ENCODE data around the gene IGF1R. TPM values are rescaled to one million over a fixed set of nuclear protein-coding genes. Genes with fewer than 3 reads are reported as not detected.

The IGF1R gene
- polyA plus RNA-seq, 6 donors from 2014 or later = 0.78 to 5.5 (median 3.3) TPM

GRCh38 chr15:98668566-98669308 is 20.4 kb downstream of the IGF1R start:
- Mint-ChIP-seq H3K9me3 (no peaks in the 10 kb centered on the region), H3K27me3 (no peaks in the 10 kb centered on the region), H3K4me3 (no peak overlapping the region), H3K36me3 (no peaks in the 10 kb centered on the region), H3K27ac (peak overlapping the region in 1 of 6 donors; percentile 62), H3K4me1 (peaks cover 6 to 33% (median 6%) of the 10 kb centered on the region in 3 donors)
- ATAC-seq (ENCODE audit: low read depth in 2 of 2) (no peak), DNase-seq (no peak)

- no peaks in the 10 kb centered on the region for H3K27me3 Mint-ChIP-seq
- ATAC-seq (ENCODE audit: low read depth in 2 of 2) = no peak
- peaks cover 6 to 34% (median 6%) of the 10 kb centered on the region in 3 donors for H3K4me1 Mint-ChIP-seq
- H3K9me3 Mint-ChIP-seq = no peaks in the 10 kb centered on the region
- H3K36me3 Mint-ChIP-seq = no peaks in the 10 kb centered on the region
- DNase-seq = no peak
- peak overlapping the region in 1 of 6 donors; percentile 50 for H3K27ac Mint-ChIP-seq
- H3K4me3 Mint-ChIP-seq = no peak overlapping the region
These were observed 21.3 kb downstream of the IGF1R start for GRCh38 chr15:98669638-98670037.

DNA sequence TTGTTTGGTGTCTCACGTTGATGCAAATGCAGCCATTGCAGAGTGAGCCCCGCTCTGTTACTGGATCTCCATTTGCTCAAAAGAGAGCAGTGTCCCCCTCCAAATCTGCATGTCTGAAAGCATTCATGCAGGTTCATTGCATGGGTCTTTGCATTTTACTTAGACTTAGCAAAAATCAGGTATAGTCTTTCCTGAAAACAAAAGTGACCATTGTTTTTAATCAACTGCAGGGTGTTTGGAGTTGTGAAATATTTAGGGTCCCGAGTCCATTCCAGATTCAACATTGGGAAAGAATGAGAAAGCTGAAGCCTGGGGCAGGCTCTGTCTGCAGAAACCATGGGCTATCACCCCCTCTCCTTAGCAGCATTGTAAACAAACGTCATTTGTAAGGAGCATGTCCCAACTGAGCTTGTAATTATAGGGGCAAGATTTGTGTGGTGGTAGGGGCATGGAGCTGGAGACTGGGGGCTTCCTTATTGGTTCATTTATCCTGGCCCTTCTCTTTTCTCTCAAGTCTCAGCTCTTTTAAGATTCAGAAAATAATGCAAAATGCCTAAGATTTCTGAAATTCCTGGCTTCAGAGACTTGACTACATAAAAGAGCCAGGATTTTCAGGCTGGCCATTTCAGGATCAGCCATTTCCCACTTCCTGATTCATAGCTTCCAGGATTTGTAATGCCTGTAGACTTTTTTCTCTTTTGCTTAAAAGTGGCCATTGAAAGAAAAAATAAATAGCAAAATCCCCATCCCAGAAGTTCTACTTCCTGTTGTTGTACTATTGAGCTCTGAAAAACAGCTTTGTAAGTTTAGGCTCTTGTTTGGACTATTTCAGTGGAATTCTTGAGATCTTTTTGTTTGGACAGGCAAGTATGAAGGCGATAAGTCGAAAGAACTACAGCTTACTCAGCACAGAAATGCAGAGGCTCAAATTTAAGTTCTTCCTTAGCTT is 23.0 kb downstream of the IGF1R start:
- no peaks in the 10 kb centered on the region for H3K36me3 Mint-ChIP-seq
- no peaks in the 10 kb centered on the region for H3K9me3 Mint-ChIP-seq
- H3K4me3 Mint-ChIP-seq = no peak overlapping the region
- no peak for DNase-seq
- no peaks in the 10 kb centered on the region for H3K27me3 Mint-ChIP-seq
- peaks cover 5 to 31% (median 6%) of the 10 kb centered on the region in 3 donors for H3K4me1 Mint-ChIP-seq
- no peak overlapping the region for H3K27ac Mint-ChIP-seq
- no peak for ATAC-seq (ENCODE audit: low read depth in 2 of 2)

DNA sequence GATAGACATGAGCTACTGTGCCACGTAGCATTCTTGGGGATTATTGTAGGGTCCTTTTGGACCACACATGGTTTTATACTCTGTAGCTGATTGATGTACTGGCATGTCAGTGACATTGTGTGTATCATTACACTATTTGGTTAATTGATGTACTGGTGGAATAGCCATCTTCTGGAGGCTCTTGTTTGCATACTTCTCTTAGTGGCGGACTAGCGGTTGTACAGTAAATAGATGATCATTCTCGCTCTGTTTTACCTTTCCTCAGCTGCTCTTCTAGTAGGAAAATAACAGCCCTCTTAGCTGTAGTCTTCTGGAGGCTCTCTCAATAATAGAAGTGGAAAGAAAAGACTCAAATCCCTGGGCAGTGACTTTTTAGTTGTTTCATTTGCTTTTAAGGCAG is 24.8 kb downstream of the IGF1R start:
- H3K36me3 Mint-ChIP-seq = no peaks in the 10 kb centered on the region
- no peak overlapping the region for H3K27ac Mint-ChIP-seq
- ATAC-seq (ENCODE audit: low read depth in 2 of 2) = no peak
- no peaks in the 10 kb centered on the region for H3K27me3 Mint-ChIP-seq
- no peak for DNase-seq
- no peaks in the 10 kb centered on the region for H3K9me3 Mint-ChIP-seq
- peaks cover 4 to 34% (median 6%) of the 10 kb centered on the region in 3 donors for H3K4me1 Mint-ChIP-seq
- no peak overlapping the region for H3K4me3 Mint-ChIP-seq

DNA sequence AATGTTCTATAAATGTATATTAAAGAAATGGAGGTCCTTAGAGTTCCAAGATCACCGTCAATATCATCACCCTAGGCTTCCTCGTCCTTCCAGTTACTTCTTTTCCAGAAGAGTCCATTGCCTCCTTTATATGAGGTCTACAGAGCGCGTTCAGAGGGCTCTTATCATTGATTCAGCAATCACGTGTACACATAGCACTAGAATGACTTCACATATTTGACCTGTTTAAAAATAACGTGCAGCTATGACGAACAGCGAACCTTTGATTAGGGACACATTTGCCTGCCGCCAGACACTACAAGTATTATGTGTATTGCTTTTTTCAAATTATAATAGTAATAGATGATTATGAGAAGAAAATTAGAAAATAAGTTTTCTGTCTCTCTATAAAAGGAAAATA is 26.0 kb downstream of the IGF1R start:
- peaks cover 4 to 30% (median 6%) of the 10 kb centered on the region in 3 donors for H3K4me1 Mint-ChIP-seq
- H3K27me3 Mint-ChIP-seq = no peaks in the 10 kb centered on the region
- no peak for ATAC-seq (ENCODE audit: low read depth in 2 of 2)

DNA sequence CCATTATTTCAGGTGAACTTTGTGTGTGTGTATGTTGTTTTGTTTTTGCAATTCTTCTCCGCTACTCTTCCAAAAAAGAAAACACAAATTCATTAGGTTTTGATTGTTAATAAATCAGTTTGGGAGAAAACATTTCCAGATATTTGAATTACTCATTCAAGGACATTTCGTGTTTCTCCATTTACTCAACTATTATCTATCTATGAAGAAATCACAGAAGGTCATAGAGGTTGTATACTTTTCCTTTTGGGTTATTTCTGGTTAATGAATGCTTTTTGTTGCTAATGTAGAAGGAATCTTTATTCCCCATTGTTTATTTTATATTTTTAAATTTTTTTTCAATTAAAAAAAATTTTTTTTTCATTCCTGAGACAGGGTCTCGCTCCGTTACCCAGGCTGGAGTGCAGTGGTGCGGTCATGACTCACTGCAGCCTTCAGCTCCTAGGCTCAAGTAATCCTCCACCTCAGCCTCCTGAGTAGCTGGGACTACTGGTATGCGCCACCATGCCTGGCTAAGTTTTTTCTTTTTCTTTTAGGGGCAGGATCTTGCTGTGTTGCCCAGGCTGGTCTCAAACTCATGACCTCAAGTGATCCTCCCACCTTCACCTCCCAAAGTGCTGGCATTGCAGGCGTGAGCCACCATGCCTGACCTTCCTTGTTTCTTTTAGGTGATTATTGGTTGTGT is 28.4 kb downstream of the IGF1R start:
- no peak for ATAC-seq (ENCODE audit: low read depth in 2 of 2)
- no peaks in the 10 kb centered on the region for H3K36me3 Mint-ChIP-seq
- no peaks in the 10 kb centered on the region for H3K9me3 Mint-ChIP-seq
- H3K27ac Mint-ChIP-seq = no peak overlapping the region
- H3K4me3 Mint-ChIP-seq = no peak overlapping the region
- H3K27me3 Mint-ChIP-seq = no peaks in the 10 kb centered on the region
- H3K4me1 Mint-ChIP-seq = peaks cover 7 to 14% (median 10%) of the 10 kb centered on the region in 3 donors
- DNase-seq = no peak

More for the DNA sequence above, 26.0 kb downstream of the IGF1R start:
- H3K27ac Mint-ChIP-seq = peak overlapping the region in 1 of 6 donors; percentile 75
- no peaks in the 10 kb centered on the region for H3K36me3 Mint-ChIP-seq
- no peaks in the 10 kb centered on the region for H3K9me3 Mint-ChIP-seq
- no peak for DNase-seq
- H3K4me3 Mint-ChIP-seq = no peak overlapping the region

- H3K27ac Mint-ChIP-seq = peak overlapping the region in 3 of 6 donors; percentile 27 to 88 (median 64)
- peak overlapping the region in 1 of 8 donors; percentile 37 for H3K4me3 Mint-ChIP-seq
- H3K36me3 Mint-ChIP-seq = no peaks in the 10 kb centered on the region
- DNase-seq = no peak
- peaks cover 7 to 15% (median 11%) of the 10 kb centered on the region in 3 donors for H3K4me1 Mint-ChIP-seq
- no peaks in the 10 kb centered on the region for H3K27me3 Mint-ChIP-seq
- H3K9me3 Mint-ChIP-seq = no peaks in the 10 kb centered on the region
- ATAC-seq (ENCODE audit: low read depth in 2 of 2) = no peak
These were observed 29.2 kb downstream of the IGF1R start for GRCh38 chr15:98677345-98678059.

DNA sequence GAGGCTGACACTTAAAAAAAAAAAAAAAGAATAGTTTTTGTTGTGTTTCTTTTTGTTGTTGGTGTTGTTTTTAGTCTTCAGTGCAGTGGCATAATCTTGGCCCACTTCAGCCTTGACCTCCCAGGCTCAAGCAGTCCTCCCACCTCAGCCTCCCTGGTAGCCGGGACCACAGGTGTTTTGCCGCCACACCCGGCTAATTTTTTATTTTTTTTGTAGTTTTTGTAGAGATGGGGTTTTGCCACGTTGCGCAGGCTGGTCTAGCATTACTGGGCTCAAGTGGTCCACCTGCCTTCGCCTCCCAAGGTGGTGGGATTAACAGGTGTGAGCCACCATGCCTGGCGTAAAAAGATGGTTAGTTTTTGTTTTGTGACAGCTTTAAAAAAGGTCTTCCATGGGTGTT is 30.1 kb downstream of the IGF1R start:
- peaks cover 7 to 15% (median 9%) of the 10 kb centered on the region in 3 donors for H3K4me1 Mint-ChIP-seq

DNA sequence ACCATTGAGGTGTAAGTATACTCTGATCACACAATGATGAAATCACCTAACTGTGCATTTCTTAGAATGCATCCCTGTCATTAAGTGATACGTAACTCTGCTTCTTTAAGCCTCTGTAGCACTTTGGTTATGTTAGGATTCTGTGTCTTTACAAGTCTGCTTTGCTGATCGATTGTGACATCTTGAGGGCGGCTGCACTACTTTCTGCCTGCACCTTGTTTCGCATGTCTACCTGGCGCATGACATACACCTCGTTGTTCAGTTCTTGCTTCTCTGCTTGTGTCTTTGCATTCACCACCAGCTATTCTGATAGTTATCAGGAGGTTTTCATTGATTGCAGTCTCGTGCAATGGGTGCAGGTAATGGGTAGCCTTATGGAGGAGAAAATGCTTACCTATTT is 32.7 kb downstream of the IGF1R start:
- no peak for ATAC-seq (ENCODE audit: low read depth in 2 of 2)
- no peak for DNase-seq
- Mint-ChIP-seq H3K4me3 (no peak overlapping the region), H3K27ac (no peak overlapping the region), H3K36me3 (no peaks in the 10 kb centered on the region), H3K9me3 (no peaks in the 10 kb centered on the region), H3K27me3 (no peaks in the 10 kb centered on the region), H3K4me1 (peaks cover 5 to 21% (median 12%) of the 10 kb centered on the region in 3 donors)

More for the DNA sequence above, 30.1 kb downstream of the IGF1R start:
- no peaks in the 10 kb centered on the region for H3K9me3 Mint-ChIP-seq
- no peaks in the 10 kb centered on the region for H3K36me3 Mint-ChIP-seq
- no peak for ATAC-seq (ENCODE audit: low read depth in 2 of 2)
- H3K4me3 Mint-ChIP-seq = no peak overlapping the region
- H3K27me3 Mint-ChIP-seq = no peaks in the 10 kb centered on the region
- no peak for DNase-seq
- H3K27ac Mint-ChIP-seq = no peak overlapping the region

DNA sequence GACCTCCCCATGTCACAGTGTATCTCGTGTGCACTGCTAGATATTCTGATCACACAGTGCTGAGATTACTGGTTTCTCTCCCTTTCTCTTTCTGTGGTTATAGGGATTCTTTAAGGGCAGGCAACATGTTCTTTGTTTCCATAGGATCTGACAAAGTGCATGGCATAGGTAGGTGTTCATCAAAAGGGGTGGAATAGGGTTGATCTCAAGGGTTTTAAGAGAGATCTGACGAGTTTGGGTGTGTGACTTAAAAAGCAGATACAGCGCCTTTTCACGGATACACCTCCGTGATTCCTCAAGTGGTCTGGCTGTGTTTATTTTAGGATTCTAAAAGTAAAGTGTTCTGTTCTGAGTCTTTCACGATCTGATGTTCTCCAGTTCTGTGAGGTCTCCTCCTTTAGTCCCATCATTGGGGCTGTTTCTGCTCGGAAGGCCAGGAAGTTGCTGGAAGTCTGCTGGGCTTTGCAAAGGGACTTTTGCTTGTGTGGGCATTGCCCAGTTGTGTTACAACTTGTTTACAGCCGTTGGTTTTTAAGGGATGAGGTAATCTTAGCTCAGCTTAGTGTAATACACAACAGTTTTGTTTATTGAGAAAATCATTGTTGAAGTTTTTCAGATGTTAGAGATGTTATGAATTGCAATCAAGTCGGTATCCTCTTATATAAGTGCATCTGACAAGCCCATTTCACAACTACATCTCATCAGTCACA is 34.8 kb downstream of the IGF1R start:
- H3K27me3 Mint-ChIP-seq = no peaks in the 10 kb centered on the region
- ATAC-seq (ENCODE audit: low read depth in 2 of 2) (no peak), DNase-seq (no peak)
- no peak overlapping the region for H3K4me3 Mint-ChIP-seq
- peak overlapping the region in 2 of 6 donors; percentile 37 to 74 for H3K27ac Mint-ChIP-seq
- no peaks in the 10 kb centered on the region for H3K36me3 Mint-ChIP-seq
- peaks cover 13 to 21% (median 15%) of the 10 kb centered on the region in 3 donors for H3K4me1 Mint-ChIP-seq
- no peaks in the 10 kb centered on the region for H3K9me3 Mint-ChIP-seq

DNA sequence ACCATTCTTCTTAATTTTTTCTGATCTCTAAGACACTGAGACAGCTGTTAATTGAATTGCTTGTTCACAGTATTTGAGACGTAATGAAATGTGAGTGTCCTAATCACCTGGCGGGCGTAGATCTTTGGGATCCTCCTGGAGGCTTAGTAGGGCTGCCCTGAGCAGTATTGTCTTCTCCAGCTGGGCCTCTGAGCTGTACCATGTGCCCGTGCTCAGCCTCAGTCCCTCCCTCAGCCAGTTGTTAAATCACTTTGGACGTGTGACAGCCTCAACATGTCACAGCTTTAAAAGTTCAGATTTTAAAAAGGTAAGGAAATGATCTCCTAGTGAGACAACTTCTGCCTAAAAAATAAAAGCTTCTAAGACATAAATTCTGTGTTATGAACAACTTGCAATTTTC is 35.5 kb downstream of the IGF1R start:
- Mint-ChIP-seq H3K9me3 (no peaks in the 10 kb centered on the region), H3K27ac (peak overlapping the region in 1 of 6 donors; percentile 37), H3K4me1 (peaks cover 13 to 21% (median 20%) of the 10 kb centered on the region in 3 donors), H3K36me3 (no peaks in the 10 kb centered on the region), H3K27me3 (no peaks in the 10 kb centered on the region), H3K4me3 (no peak overlapping the region)
- no peak for ATAC-seq (ENCODE audit: low read depth in 2 of 2)
- no peak for DNase-seq

DNA sequence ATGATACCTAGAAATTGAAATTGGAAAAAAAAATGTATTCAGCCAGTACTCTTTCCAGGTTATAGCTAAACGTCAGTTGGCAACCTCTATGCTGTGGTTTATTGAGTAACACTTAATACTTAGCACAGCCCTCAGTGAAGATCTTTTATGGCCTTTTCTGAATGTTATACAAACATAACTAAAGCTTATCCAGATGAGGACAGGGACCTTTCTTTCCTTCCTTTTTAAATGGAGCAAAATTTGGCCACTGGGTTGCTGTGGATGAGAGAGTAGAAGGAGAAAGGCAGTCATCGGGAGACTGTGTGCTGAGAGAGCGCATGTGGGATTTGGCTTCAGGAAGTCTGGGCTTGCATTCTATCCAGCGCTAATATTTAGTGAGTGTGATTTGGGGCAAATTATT is 36.1 kb downstream of the IGF1R start:
- no peaks in the 10 kb centered on the region for H3K36me3 Mint-ChIP-seq
- H3K9me3 Mint-ChIP-seq = no peaks in the 10 kb centered on the region
- H3K27ac Mint-ChIP-seq = no peak overlapping the region
- DNase-seq (no peak), ATAC-seq (ENCODE audit: low read depth in 2 of 2) (no peak)
- H3K4me3 Mint-ChIP-seq = no peak overlapping the region
- no peaks in the 10 kb centered on the region for H3K27me3 Mint-ChIP-seq
- peaks cover 13 to 21% (median 20%) of the 10 kb centered on the region in 3 donors for H3K4me1 Mint-ChIP-seq

All from naive B cell (primary cell).